GM23338 (cell line): ENCODE measurements around the gene MLLT6.

ENCODE experiments used
- CTCF ChIP-seq, 2 experiments: fragments of 200-600 bp in 1 of 2; sonication (generic) in 1 of 2; conservative IDR thresholded peaks; 2 replicates each; pipeline versions ENCODE4 v1.5.1 to v1.6.1; 2016 to 2017; ENCODE audit warnings: antibody characterized with exemption in 2 of 2, low read depth in 2 of 2, mild to moderate bottlenecking in 2 of 2, moderate library complexity in 1 of 2
- POLR2AphosphoS5 ChIP-seq: IDR thresholded peaks from 2 replicates; pipeline ENCODE4 v1.6.1; 2016; ENCODE audit warnings: antibody characterized with exemption, low read depth
- TF ChIP-seq, protein P1 (sequence below): IDR thresholded peaks from one replicate; pipeline ENCODE4 v1.6.1; 2018; ENCODE audit warnings: antibody characterized with exemption; ENCODE audit not compliant: unreplicated experiment

- TF ChIP-seq CTCF (conservative IDR thresholded peaks at IDR 0.05; ENCODE audit: low read depth in 2 of 2) (no peak), POLR2AphosphoS5 (no peak)
- TF ChIP-seq, protein P1, sequence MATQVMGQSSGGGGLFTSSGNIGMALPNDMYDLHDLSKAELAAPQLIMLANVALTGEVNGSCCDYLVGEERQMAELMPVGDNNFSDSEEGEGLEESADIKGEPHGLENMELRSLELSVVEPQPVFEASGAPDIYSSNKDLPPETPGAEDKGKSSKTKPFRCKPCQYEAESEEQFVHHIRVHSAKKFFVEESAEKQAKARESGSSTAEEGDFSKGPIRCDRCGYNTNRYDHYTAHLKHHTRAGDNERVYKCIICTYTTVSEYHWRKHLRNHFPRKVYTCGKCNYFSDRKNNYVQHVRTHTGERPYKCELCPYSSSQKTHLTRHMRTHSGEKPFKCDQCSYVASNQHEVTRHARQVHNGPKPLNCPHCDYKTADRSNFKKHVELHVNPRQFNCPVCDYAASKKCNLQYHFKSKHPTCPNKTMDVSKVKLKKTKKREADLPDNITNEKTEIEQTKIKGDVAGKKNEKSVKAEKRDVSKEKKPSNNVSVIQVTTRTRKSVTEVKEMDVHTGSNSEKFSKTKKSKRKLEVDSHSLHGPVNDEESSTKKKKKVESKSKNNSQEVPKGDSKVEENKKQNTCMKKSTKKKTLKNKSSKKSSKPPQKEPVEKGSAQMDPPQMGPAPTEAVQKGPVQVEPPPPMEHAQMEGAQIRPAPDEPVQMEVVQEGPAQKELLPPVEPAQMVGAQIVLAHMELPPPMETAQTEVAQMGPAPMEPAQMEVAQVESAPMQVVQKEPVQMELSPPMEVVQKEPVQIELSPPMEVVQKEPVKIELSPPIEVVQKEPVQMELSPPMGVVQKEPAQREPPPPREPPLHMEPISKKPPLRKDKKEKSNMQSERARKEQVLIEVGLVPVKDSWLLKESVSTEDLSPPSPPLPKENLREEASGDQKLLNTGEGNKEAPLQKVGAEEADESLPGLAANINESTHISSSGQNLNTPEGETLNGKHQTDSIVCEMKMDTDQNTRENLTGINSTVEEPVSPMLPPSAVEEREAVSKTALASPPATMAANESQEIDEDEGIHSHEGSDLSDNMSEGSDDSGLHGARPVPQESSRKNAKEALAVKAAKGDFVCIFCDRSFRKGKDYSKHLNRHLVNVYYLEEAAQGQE: no peak
These were observed 7.8 kb upstream of the MLLT6 start for GRCh38 chr17:38697061-38697820.
